AG08396 (cell line): Measurements from ENCODE around the gene PAF1.

Experiments
- DNase-seq: peaks from one replicate; pipeline ENCODE4 v3.0.0; 2012; ENCODE audit warnings: low spot score, mixed read lengths

PAF1 gene

DNA sequence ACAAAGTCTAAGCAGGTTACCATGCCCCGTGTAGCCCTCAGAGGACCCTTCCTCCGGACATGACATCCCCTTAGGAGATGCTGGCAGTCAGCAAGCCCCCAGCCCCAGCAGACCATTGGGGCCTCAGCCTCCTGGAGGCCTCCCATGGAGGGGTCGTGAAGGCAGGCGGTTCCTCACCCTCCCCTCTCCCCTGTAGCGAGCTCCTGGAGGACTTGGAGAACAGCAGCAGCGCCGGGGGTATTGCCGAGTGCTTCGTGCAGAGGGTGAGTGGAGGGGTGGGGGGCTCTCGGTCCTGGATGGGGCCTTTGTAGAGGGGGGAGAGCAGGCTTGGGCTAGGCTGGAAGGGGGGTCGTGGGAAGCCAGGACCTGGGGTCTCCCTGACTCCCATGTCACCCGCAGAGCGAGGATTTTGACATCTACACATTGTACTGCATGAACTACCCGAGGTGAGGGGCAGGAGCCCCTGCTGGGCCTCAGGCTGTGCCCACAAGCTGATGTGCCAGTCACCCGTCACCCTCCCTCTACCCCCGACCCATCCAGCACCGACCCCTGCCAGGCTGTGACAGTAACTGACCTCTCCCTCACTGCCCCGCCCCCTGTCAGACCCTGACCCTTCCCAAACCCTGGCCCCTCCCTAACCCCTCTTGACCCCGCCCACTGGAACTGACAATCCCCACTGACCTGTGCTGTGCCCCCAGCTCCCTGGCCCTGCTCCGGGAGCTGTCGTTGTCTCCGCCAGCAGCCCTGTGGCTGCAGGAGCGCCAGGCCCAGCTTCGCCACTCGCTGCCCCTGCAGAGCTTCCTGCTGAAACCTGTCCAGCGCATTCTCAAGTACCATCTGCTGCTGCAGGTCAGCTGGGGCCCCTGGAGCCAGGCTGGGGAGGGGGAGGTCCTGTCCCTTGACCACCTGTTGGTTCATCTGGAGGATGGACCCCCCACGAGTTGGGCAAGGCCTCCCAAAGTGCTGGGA, 25.5 kb upstream of the PAF1 start:
- no peak for DNase-seq

DNA sequence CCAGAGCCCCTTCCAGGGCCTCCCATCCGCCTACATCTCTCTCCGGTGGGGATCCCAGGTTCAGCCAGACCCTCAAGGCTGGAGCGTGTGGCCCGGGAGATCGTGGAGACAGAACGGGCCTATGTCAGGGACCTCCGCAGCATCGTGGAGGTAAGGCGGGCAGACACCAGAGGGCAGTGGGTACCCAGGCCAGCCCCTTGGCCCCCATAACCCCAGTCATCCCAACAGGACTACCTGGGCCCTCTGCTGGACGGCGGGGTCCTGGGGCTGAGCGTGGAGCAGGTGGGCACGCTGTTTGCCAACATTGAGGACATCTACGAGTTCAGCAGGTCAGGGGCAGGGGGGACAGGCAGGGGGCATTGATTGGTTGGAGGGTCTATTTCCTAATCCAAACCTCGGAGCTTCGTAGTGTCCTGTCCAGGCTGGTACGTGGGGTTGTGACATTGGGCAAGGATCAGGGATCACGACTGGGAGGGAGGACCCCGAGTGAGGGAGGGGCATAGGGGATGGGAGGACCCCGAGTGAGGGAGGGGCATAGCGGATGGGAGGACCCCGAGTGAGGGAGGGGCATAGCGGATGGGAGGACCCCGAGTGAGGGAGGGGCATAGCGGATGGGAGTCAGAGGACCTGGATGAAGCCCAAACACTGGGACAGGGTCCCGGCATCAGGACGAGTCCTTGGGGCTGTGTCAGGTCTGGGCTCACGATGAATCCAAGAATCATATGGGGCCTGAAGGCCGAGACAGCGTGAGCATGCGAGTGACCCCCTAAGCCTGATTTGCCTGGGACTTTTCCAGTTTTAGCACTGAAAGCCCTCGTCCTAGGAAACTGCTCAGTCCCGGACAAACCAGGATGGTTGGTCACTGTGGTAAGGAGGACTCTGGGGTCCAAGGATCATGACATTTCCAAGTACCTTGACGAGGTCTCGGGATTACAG, 24.5 kb upstream of the PAF1 start:
- DNase-seq: no peak

DNA sequence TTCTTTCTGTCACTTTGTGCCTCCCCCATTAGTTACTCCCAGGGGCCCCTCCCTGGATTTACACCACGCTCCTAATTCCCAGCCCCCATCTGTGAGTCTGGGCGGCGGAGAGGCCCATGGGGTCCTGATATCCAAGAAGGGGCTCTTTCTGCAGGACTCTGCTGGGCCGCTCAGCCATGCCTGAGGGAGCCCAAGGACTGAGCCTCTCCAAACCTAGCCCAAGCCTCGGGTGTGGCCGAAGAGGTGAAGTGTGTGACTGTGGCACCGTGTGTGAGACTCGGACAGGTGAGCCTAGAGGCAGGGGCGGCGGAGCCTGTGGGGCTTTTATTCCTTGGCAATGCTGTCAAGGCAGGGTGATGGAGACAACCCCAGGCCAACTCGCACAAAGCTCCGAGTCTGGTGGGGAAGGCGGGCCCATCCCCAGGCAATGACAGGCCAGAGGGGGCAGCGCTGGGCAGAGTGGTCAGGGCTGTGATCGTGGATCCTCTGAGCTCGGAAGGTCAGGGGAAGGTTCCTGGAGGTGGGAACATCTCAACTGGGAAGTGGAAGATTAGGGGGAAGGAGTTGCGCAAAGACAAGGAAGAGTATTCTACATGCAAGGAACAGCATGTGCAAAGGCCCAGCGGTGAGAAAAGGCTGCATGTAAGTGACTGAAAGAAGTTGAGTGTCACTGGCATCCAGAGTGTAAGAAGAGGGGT, 23.2 kb upstream of the PAF1 start:
- DNase-seq: peak; percentile 55

DNA sequence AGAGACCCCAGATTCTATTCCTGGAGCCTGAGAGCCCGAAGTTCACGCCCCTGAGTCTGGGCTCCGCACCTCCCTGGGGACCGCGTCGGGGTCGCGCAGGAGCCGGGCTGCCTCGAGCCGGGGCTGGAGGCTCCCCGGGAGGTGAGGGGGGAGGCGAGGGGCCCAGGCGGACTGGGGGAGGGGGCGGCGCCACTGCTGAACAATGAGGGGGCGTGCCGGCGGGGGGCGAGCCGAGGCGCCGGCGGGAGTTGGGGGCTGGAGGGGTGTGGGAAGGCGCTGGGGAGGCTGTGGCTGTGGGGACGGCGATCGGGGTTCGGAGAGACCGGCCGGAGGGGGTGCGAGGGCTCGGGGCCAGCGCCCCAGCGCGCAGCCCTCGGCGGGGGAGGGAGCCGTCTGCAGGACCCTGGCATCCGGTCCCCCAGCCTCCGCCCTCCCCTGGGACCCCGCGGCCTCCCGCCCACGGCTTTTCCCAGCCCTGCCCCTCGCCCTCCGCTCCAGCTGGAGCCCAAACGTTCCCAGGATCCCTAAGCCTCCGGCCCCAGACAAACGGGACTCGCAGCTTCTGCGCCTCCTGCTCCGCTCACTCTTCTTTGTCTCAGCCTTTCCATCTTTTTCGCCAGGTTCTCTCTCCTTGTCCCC, 22.5 kb upstream of the PAF1 start:
- peak; percentile 70 for DNase-seq

DNA sequence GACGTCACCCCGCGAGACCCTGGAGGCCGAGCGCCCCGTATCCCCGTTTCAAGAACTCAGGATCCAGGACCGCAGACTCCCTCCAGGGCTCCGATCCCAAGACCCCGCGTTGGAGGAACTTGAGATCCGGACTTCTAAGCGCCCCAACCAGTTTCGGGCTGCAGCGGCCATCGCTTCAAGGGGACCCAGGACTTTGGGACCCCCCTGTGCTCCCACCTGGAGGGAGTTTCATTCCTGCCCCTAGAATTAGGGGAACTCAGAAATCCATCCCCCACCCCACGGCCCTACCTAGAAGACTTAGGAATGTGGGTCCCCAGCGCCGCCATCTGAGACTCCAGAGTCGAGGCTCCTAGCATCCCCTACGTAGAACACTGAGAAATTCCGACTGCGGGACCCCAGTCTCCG, 22.0 kb upstream of the PAF1 start:
- DNase-seq: no peak

DNA sequence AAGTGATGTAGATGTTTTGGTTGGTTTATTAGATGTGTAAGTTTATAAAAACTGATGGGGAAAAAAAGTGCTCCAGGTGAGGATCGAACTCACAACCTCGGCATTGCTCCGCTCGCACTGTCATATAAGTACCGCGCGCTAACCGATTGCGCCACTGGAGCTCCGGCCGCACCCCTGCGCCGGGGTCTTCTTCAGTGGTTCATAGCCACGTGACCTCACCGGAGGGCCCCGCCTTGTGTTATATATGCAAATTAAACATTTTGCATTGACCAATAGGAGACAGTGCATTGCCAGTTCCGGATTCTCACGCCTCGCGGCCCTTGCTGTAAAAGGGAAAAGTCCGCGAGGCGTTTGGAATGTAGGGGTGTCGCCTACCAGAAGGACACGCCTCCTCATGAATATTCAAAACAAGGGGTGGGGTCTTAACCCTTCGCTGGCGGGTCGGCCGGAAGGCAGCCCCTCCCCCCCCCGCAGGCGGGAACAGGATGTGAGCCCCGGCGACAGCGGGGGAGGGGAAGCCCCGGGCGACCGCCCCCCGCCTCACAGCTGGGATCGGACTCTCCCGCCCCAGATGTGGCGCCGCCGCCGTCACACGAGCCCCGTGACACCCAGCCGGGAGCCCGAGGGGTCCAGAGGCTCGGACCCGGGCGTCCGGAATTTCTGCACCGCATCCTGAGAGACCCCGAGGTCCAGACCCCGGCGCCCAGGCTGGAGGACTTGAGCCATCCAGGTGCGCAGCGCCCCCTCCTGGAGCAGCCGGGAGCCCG, 21.4 kb upstream of the PAF1 start, which contains the start of gene PLEKHG2:
TSS of gene PLEKHG2 (plus strand) at position 570 of the 767 bp plus-strand sequence. CDS start 1,418 bp downstream, outside the sequence.
- DNase-seq: peak; percentile 97

DNA sequence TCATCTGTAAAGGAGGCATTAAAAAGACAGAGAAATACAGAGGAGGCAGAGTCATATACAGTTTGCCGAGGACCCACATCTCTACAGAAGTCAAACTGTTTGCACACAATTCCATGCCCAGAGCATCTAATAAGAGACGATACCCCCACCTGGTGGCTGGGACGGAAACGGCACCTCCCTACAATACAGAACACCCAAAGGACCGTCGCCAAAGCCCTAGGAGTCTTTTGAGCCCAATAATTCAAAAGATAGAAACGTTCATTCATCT, 20.9 kb upstream of the PAF1 start:
- peak; percentile 79 for DNase-seq

DNA sequence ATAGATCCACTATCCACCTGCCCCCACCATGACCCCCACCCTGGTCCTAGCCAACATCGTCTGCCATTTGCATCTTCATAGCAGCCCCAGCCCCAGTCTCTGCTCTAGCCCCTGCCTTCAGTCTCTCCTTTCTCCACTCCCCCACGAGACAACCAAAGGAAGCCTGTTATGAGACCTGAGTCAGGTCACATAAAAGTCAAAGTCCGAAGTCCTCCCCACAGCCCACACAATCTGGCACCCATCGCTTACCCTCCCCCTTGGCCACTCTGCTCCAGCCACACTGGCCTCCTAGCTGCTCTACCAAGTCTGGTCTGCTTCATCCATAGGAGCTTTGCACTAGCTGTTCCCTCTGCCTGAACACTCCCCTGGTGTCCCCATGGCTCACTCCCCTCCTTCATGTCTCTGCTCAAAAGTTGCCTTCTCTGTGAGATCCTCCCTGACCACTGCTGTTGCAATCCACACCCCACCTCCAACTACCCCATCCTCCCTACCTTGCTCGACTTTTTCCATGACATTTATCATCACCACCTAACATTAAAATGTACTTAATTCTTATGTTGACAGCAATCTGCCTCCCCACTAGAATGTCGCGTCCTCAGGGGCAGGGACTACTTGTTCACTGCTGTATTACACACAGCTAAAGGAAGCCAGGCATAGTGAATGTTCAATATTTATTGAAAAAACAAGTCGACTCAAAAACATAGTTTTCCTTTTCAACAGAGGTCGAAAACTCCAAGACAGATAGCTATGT, 20.4 kb upstream of the PAF1 start:
- no peak for DNase-seq

DNA sequence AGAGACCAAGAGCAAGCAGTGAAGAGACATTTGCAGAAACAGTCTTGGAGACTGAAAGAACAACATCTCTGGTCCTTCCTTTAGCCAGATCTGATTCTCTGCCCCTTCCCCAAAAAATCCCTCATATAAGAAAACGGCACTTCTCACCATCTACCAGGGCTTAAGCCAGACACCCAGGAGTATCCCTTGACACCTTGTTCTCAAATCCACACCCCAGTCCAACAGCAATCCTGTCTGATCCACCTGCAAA, 19.9 kb upstream of the PAF1 start:
- no peak for DNase-seq

DNA sequence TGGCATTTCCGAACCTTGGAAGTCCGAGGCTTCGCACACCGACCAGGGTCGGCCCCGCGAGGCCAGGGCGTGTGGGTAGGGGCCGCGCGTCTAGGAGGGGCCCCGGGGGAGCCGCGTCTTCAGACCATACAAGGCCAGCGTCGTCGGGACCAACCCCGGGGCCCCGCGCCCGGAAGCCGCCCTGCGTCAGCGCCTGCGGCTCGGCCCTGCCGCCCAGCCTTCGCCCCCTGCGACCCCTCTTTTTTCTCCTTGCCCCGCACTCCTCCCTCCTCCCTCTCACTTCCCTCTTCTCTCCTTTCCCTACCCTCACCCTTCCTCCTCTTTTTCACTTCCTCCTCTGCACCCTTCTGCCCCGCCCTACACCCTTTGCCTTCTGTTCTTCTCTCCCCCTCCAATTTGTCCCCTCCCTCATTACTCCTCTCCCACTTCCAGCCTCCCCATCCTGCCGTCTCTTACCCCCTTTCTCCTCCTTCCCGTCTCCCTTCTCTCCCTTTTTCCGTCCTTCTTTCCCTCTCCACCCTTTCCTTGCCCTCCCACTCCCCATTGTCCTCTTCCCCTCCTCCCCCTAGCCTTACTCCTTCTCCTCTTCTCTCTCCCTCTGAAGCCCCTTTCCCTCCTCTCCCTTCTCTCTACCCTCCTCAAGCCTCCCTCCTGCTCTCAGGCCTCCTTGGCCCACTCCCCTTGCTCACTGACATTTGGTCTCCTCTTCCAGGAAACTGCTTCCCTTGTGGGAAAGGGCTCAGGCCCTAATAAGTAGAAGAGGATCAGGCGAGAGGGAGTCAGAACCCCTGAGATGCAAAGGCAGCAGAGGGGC, 19.3 kb upstream of the PAF1 start:
- no peak for DNase-seq

DNA sequence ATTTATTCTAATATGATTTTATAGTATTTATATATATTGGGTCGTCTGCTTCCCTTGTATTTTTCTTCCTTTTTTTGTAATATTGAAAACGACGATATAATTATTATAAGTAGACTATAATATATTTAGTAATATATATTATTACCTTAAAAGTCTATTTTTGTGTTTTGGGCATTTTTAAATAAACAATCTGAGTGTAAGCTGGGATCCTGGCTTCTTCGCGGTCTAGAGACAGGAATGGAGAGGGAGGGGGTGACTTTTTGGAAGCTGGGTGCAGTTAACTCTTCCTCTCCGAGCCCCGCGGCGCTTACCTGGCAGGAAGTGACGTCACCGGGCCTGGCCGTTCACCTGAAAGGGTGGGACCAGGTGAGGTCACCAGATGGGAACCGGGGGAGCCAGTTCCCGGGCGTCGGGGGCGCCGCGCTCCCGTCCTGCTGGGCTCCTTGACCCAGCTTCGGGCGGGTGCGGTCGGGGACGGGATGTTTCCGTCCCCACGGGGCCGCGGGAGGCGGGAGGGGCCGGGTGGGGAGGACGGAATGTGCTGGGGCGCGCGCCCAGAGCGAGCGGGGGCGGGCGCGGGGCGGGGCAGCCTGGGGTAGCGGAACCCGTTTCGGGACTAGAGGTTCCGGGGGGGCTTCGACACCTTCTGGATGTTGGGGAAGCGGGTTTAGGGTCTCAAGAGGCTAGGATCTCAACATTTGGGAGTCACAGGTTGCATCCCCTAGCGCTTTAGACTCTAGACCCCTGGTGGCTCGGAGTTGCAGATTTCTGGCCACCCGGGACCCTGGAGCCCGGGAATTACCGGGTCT, 18.5 kb upstream of the PAF1 start:
- peak; percentile 76 for DNase-seq

DNA sequence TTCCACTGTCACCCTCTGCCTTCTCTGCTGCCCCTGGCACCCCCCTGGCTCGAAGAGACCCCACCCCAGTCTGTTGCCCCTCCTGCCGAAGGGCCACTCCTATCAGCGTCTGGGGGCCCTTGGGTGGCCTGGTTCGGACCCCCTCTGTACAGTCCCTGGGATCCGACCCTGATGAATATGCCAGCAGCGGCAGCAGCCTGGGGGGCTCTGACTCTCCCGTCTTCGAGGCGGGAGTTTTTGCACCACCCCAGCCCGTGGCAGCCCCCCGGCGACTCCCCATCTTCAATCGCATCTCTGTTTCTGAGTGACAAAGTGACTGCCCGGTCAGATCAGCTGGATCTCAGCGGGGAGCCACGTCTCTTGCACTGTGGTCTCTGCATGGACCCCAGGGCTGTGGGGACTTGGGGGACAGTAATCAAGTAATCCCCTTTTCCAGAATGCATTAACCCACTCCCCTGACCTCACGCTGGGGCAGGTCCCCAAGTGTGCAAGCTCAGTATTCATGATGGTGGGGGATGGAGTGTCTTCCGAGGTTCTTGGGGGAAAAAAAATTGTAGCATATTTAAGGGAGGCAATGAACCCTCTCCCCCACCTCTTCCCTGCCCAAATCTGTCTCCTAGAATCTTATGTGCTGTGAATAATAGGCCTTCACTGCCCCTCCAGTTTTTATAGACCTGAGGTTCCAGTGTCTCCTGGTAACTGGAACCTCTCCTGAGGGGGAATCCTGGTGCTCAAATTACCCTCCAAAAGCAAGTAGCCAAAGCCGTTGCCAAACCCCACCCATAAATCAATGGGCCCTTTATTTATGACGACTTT, 17.7 kb upstream of the PAF1 start:
- DNase-seq: no peak

DNA sequence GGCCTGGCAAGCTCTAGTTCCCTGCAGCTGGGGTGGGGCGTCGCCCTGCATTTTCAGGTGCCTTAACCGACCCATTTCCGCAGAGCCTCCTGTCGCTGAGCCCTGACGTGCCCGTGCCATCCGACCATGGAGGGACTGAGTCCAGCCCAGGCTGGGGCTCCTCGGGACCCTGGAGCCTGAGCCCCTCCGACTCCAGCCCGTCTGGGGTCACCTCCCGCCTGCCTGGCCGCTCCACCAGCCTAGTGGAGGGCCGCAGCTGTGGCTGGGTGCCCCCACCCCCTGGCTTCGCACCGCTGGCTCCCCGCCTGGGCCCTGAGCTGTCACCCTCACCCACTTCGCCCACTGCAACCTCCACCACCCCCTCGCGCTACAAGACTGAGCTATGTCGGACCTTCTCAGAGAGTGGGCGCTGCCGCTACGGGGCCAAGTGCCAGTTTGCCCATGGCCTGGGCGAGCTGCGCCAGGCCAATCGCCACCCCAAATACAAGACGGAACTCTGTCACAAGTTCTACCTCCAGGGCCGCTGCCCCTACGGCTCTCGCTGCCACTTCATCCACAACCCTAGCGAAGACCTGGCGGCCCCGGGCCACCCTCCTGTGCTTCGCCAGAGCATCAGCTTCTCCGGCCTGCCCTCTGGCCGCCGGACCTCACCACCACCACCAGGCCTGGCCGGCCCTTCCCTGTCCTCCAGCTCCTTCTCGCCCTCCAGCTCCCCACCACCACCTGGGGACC, 16.9 kb upstream of the PAF1 start:
- no peak for DNase-seq

DNA sequence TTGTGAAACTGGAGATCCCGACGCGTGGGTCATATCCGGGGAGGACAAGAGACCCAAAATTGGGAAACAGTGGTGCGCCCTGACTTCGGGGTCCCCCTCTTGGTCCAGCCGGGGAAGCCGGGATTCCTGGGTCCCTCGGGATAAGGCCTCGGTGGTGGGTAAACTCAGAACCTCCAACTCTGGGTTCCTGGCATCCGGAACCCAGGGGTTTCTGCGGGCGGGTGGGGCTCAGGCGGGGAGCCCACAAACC, 16.4 kb upstream of the PAF1 start:
- DNase-seq: no peak

DNA sequence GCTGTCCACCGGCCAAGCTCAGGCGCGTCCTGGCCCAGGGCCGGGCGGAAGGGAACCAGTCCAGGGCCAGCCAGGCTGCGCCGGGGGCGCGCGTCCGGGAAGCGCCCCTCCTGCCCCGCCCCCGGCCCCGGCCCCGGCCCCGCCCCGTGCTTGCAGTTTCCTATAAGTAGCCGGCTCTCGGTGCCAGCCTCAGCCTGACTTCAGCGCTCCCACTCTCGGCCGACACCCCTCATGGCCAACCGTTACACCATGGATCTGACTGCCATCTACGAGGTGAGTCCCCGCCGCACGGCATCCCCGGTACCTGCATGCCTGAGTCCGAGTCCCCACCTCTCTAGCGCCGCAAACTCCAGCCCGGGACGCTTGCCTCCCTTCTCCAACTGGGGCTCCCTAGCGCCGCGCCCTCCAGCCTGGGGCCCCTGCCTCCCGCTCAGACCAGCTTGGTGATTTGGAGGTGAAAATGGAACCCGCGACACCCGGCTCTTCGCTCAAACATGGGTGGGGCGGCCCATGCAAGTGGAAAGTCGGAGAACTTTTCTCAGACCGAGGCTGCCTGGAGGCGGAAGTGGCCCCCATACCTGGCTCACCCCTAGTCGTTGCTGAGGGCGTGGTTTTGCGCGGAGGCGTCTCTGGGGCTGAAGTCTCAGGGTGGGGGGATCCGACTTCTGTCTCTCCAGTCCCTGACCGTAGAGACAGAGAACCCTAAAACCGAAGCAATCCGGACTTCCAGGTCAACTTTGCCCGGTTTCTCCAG, 15.9 kb upstream of the PAF1 start, which contains the start of gene ZFP36:
TSS of gene ZFP36 (plus strand) at position 192 of the 754 bp plus-strand sequence. CDS start at position 250, 58 bp downstream.
- DNase-seq: peak; percentile 89

DNA sequence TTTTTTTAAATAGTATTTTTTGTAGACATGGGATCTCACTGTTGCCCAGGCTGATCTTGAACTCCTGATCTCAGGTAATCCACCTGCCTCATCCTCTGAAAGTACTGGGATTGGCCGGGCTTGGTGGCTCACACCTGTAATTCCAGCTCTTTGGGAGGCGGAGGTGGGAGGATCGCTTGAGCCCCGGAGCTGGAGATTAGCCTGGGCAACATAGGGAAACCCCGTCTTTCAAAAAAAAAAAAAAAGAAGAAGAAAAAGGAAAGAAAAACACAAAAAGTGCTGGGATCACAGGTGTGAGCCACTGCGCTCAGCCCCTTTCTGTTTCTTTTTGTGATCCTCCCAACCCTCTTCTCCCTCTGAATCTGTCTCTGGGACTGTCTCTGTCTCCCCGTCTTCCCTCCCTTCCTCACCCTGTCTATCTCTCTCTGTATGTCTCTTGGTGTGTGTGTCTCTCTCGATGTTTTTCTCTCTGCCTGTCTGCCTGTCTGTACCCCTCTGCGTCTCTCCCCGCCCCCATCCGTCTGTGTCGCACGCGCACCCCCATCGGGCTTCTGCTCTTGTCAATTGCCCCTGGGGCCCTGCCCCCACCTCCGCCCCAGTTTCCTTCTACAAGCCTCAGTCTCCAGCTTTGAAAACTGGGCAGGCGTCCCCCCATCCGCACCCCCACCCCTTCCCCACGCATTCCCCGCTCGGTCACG, 15.2 kb upstream of the PAF1 start:
- DNase-seq: no peak
